ENCODE data around the gene RTP5.

RTP5 gene

GRCh38 chr2:241844066-241844728, 25.3 kb upstream of the RTP5 start:
- DNase-seq, result peak; percentile 66

- no peak for DNase-seq
These were observed 24.5 kb upstream of the RTP5 start for GRCh38 chr2:241844831-241845578.

- DNase-seq, result no peak
These were observed 23.1 kb upstream of the RTP5 start for GRCh38 chr2:241846406-241846805.

GRCh38 chr2:241848761-241849615, 20.5 kb upstream of the RTP5 start:
- no peak for DNase-seq

GRCh38 chr2:241849616-241850543, 19.6 kb upstream of the RTP5 start:
- DNase-seq, result no peak

- DNase-seq, result no peak
These were observed 18.8 kb upstream of the RTP5 start for GRCh38 chr2:241850544-241851324.

GRCh38 chr2:241851325-241852115, 18.0 kb upstream of the RTP5 start:
- no peak for DNase-seq

GRCh38 chr2:241852116-241852980, 17.2 kb upstream of the RTP5 start:
- no peak for DNase-seq

GRCh38 chr2:241852981-241853631, 16.4 kb upstream of the RTP5 start:
- DNase-seq, result no peak

GRCh38 chr2:241853651-241854341, 15.7 kb upstream of the RTP5 start:
- DNase-seq, result peak; percentile 44

- no peak for DNase-seq
These were observed 14.9 kb upstream of the RTP5 start for GRCh38 chr2:241854342-241855244.

GRCh38 chr2:241855245-241855887, 14.2 kb upstream of the RTP5 start:
- DNase-seq, result no peak

- no peak for DNase-seq
These were observed 13.6 kb upstream of the RTP5 start for GRCh38 chr2:241855888-241856422.

GRCh38 chr2:241857041-241857541, 12.4 kb upstream of the RTP5 start:
- no peak for DNase-seq

- DNase-seq, result no peak
These were observed 11.9 kb upstream of the RTP5 start for GRCh38 chr2:241857572-241858121.

Measured in activated gamma-delta T cell treated with Interleukin-2 at 50 U/mL for 16 hours (primary cell).